Erythroblast (primary cell): ENCODE results near the gene CYB5R2.

Experiments used
- DNase-seq, 2 experiments: peaks; one replicate each; lab custom pipeline; 2025; lab: John Stamatoyannopoulos, UW
- GATA1 ChIP-seq: IDR thresholded peaks from 2 replicates; pipeline ENCODE4 v1.6.1; 2011; ENCODE audit warnings: low read depth, mild to moderate bottlenecking, control low read depth, low read length, moderate library complexity
- POLR2A ChIP-seq: IDR thresholded peaks from 2 replicates; pipeline ENCODE4 v1.6.1; 2011; ENCODE audit warnings: mild to moderate bottlenecking, low read length

The CYB5R2 gene

GRCh38 chr11:7638710-7639642 is 34.3 kb downstream of the CYB5R2 start:
- TF ChIP-seq POLR2A (no peak), GATA1 (no peak)
- no peak for DNase-seq

- DNase-seq = no peak
- no peak for TF ChIP-seq GATA1
- TF ChIP-seq POLR2A = no peak
Measured at GRCh38 chr11:7637447-7638157, 35.7 kb downstream of the CYB5R2 start.

- no peak for DNase-seq
- TF ChIP-seq POLR2A (no peak), GATA1 (no peak)
Measured at GRCh38 chr11:7636350-7636749, 37.0 kb downstream of the CYB5R2 start.

- no peak for TF ChIP-seq POLR2A
- TF ChIP-seq GATA1 = no peak
- DNase-seq = no peak
Measured at GRCh38 chr11:7635708-7636107, 37.6 kb downstream of the CYB5R2 start.

- DNase-seq = no peak
- TF ChIP-seq POLR2A = no peak
Measured at GRCh38 chr11:7635137-7635536, 38.2 kb downstream of the CYB5R2 start.

- TF ChIP-seq POLR2A = no peak
- no peak for TF ChIP-seq GATA1
- DNase-seq = no peak
Measured at GRCh38 chr11:7632211-7632610, 41.1 kb downstream of the CYB5R2 start.

- TF ChIP-seq GATA1 (no peak), POLR2A (no peak)
- DNase-seq = no peak
Measured at GRCh38 chr11:7630002-7630401, 43.3 kb downstream of the CYB5R2 start.

- no peak for DNase-seq
Measured at GRCh38 chr11:7628660-7629059, 44.6 kb downstream of the CYB5R2 start.

GRCh38 chr11:7622721-7623120 is 50.6 kb downstream of the CYB5R2 start:
- no peak for TF ChIP-seq POLR2A
- no peak for TF ChIP-seq GATA1
- DNase-seq = no peak

More at GRCh38 chr11:7628660-7629059, 44.6 kb downstream of the CYB5R2 start:
- TF ChIP-seq GATA1 (no peak), POLR2A (no peak)

- TF ChIP-seq GATA1 (no peak), POLR2A (no peak)
- DNase-seq = no peak
Measured at GRCh38 chr11:7621554-7621953, 51.7 kb downstream of the CYB5R2 start.

- no peak for TF ChIP-seq GATA1
- no peak for TF ChIP-seq POLR2A
- no peak for DNase-seq
Measured at GRCh38 chr11:7621090-7621489, 52.2 kb downstream of the CYB5R2 start.

GRCh38 chr11:7619322-7619721 is 54.0 kb downstream of the CYB5R2 start:
- TF ChIP-seq GATA1 (no peak), POLR2A (no peak)
- DNase-seq = no peak

- DNase-seq = no peak
- TF ChIP-seq POLR2A (no peak), GATA1 (no peak)
Measured at GRCh38 chr11:7617032-7617431, 56.3 kb downstream of the CYB5R2 start.
